OCI-LY7 (cell line): ENCODE data around the gene CAMK4.

Source experiments
- EZH2phosphoT487 ChIP-seq: fragments of 200-600 bp; sonication (generic); IDR thresholded peaks from 2 replicates; pipeline ENCODE4 v1.6.1; 2018; ENCODE audit warnings: low read depth, borderline replicate concordance, mild to moderate bottlenecking, mixed run types, antibody characterized with exemption, low read length, moderate library complexity, mixed read lengths
- TF ChIP-seq, protein P1 (sequence below): fragments of 200-600 bp; sonication (generic); conservative IDR thresholded peaks from 2 replicates; pipeline ENCODE4 v1.5.1; 2014; ENCODE audit warnings: mild to moderate bottlenecking, antibody characterized with exemption, low read length, moderate library complexity, mixed read lengths

GRCh38 chr5:111494355-111494999, 270.3 kb downstream of the CAMK4 start:
- TF ChIP-seq, protein P1, sequence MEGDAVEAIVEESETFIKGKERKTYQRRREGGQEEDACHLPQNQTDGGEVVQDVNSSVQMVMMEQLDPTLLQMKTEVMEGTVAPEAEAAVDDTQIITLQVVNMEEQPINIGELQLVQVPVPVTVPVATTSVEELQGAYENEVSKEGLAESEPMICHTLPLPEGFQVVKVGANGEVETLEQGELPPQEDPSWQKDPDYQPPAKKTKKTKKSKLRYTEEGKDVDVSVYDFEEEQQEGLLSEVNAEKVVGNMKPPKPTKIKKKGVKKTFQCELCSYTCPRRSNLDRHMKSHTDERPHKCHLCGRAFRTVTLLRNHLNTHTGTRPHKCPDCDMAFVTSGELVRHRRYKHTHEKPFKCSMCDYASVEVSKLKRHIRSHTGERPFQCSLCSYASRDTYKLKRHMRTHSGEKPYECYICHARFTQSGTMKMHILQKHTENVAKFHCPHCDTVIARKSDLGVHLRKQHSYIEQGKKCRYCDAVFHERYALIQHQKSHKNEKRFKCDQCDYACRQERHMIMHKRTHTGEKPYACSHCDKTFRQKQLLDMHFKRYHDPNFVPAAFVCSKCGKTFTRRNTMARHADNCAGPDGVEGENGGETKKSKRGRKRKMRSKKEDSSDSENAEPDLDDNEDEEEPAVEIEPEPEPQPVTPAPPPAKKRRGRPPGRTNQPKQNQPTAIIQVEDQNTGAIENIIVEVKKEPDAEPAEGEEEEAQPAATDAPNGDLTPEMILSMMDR, result no peak
- TF ChIP-seq EZH2phosphoT487, result no peak
